ENCODE measurements around the gene MYCBPAP.

MYCBPAP gene

DNA sequence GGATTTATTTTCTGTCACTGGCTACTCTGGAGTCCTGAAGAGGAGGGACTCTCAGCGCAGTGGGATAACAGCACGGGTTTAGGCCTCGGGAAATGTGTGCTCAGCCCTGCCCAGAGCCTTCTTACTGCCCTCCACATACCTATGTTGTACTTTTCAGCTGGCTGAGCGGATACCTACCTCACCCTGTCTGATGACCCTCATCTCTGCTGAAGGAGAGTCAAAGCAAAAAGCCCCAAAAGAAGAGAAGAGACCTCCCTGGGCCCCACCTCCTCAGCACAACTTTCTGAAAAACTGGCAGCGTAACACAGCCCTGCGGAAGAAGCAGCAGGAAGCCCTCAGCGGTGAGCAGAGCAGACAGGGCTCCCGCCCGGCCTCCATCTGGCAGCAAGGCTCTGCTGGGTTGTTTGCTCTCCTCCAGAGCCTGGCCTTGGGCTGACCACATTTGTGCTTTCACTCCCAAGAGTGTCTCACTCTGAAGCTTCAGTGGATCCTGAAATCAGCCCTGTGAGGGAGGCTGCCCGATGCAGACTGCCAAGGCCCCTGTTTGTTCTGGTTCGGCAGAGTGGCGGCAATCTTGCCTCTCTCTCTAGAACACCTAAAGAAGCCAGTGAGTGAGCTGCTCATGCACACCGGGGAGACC lies 10.3 kb downstream of the MYCBPAP start:
- H3K36me3 ChIP-seq (ENCODE audit: control insufficient read depth, insufficient read depth, low read length), result no peaks in the 10 kb centered on the region
- no peak overlapping the region for H3K9ac ChIP-seq (ENCODE audit: low read length)
- H3K4me3 ChIP-seq (ENCODE audit: low read length), result no peak overlapping the region
- H3K27me3 ChIP-seq (ENCODE audit: control insufficient read depth, insufficient read depth, low read length), result no peaks in the 10 kb centered on the region
- H3K4me1 ChIP-seq (ENCODE audit: control insufficient read depth, insufficient read depth, low read length), result no peaks in the 10 kb centered on the region
- no peak overlapping the region for H3K27ac ChIP-seq (ENCODE audit: low read depth, low read length)

DNA sequence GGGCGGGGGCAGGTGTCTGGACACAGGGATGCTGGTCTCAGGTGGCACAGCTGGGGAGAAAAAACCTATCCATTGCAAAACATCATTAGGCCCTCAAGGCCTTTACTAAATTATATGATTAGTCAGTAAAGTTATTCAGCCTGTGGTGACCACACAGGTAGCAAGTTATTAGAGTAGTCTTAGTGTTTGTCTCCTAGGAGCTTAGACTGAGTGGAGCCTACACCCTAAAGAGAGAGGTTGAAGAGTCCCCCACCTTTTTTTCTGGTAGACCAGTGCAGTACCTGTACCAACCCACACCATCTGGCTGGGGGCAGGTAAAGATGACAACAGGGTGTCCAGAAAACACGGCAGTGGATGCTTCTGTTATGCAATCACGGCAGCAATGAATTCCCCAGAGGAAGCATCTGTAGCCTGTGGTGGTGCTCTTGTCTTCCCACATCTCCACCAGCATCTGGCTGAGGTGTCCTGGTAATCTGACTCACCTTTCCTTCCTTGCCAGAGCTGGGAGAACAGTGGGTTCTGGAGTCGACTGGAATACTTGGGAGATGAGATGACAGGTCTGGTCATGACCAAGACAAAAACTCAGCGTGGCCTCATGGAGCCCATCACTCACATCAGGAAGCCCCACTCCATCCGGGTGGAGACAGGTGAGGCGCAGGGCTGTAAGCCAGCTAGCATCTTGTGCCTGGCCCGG lies 11.0 kb downstream of the MYCBPAP start:
- no peak overlapping the region for H3K4me3 ChIP-seq (ENCODE audit: low read length)
- H3K27ac ChIP-seq (ENCODE audit: low read depth, low read length), result no peak overlapping the region
- no peaks in the 10 kb centered on the region for H3K4me1 ChIP-seq (ENCODE audit: control insufficient read depth, insufficient read depth, low read length)
- no peaks in the 10 kb centered on the region for H3K27me3 ChIP-seq (ENCODE audit: control insufficient read depth, insufficient read depth, low read length)
- no peak overlapping the region for H3K9ac ChIP-seq (ENCODE audit: low read length)
- no peaks in the 10 kb centered on the region for H3K36me3 ChIP-seq (ENCODE audit: control insufficient read depth, insufficient read depth, low read length)

DNA sequence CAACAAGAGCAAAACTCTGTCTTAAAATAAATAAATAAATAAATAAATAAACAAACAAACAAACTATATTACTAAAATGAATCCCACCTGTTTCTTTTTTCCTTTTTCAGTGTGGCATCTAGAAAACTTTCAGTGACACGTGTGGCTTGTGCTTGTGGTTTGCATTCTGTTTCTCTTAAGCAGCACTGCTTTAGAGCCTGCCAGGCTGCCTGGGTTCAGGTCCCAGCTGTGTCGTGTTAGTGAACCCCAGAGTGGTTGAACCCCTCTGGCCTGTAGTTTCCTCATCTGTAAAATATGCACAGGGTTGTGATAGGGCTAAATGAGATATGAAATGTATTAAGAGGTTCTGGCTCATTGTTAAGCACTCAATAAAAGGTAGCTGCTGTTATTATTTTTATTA lies 12.2 kb downstream of the MYCBPAP start:
- H3K36me3 ChIP-seq (ENCODE audit: control insufficient read depth, insufficient read depth, low read length), result no peaks in the 10 kb centered on the region
- H3K4me3 ChIP-seq (ENCODE audit: low read length), result no peak overlapping the region
- H3K4me1 ChIP-seq (ENCODE audit: control insufficient read depth, insufficient read depth, low read length), result no peaks in the 10 kb centered on the region
- H3K27me3 ChIP-seq (ENCODE audit: control insufficient read depth, insufficient read depth, low read length), result no peaks in the 10 kb centered on the region
- H3K9ac ChIP-seq (ENCODE audit: low read length), result no peak overlapping the region
- H3K27ac ChIP-seq (ENCODE audit: low read depth, low read length), result no peak overlapping the region

DNA sequence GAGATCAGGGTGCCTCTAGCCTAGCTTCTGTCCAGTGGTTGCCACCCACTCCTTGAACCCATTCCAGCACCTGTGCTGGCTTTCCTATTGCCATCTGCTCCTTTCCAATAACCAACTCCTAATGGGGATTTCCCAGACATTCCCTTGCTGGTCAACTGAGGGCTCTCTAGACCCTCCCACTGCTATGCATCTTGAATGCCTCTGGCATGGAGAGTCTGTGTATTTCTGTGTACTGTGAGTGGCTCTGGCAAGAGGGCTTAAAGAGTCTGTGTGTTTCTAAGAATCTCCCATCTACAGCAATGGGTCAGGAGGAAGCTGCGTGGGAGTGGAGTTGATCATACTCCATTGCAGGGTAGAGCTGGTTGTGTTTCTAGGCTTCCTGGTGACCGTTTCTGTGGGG lies 13.3 kb downstream of the MYCBPAP start:
- Histone ChIP-seq H3K4me3 (ENCODE audit: low read length) (no peak overlapping the region), H3K4me1 (ENCODE audit: control insufficient read depth, insufficient read depth, low read length) (no peaks in the 10 kb centered on the region), H3K27me3 (ENCODE audit: control insufficient read depth, insufficient read depth, low read length) (no peaks in the 10 kb centered on the region), H3K36me3 (ENCODE audit: control insufficient read depth, insufficient read depth, low read length) (no peaks in the 10 kb centered on the region), H3K27ac (ENCODE audit: low read depth, low read length) (no peak overlapping the region), H3K9ac (ENCODE audit: low read length) (no peak overlapping the region)

DNA sequence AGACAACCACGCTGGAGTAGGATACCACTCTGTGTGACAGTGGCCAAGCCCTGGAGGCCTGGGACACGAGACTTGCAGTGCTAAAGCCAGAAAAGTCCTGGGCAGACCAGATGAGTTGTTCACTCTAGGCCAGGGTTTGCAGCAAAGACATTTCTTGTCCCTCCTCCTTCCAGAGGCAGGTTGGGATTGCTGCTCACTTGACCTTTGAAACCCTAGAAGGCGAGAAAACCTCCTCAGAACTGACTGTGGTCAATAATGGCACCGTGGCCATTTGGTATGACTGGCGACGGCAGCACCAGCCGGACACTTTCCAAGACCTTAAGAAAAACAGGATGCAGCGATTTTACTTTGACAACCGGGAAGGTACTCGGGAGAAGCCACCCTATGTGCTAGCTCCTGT lies 14.5 kb downstream of the MYCBPAP start:
- Histone ChIP-seq H3K4me1 (ENCODE audit: control insufficient read depth, insufficient read depth, low read length) (no peaks in the 10 kb centered on the region), H3K27me3 (ENCODE audit: control insufficient read depth, insufficient read depth, low read length) (no peaks in the 10 kb centered on the region), H3K9ac (ENCODE audit: low read length) (no peak overlapping the region), H3K27ac (ENCODE audit: low read depth, low read length) (no peak overlapping the region), H3K4me3 (ENCODE audit: low read length) (no peak overlapping the region), H3K36me3 (ENCODE audit: control insufficient read depth, insufficient read depth, low read length) (no peaks in the 10 kb centered on the region)

DNA sequence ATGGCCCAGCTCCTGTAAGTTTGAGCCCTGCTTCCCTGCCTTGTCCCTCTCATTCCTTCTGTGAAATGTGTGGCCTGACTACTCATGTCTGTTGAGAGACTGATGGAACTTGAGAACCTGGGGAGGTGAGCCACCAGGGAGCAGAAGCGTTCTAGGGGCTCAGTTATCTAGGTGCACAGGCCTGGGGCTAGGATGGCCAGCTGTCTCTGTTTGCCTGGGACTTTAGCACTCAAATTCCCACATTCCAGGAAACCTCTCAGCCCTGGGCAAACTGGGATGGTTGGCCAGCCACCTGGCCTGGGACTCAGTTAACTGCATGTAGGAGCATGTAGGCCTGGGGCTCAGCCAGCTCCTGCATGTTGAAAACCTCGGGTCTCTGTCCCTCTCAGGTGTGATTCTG lies 15.0 kb downstream of the MYCBPAP start:
- no peak overlapping the region for H3K9ac ChIP-seq (ENCODE audit: low read length)
- no peak overlapping the region for H3K4me3 ChIP-seq (ENCODE audit: low read length)
- H3K4me1 ChIP-seq (ENCODE audit: control insufficient read depth, insufficient read depth, low read length), result no peaks in the 10 kb centered on the region

DNA sequence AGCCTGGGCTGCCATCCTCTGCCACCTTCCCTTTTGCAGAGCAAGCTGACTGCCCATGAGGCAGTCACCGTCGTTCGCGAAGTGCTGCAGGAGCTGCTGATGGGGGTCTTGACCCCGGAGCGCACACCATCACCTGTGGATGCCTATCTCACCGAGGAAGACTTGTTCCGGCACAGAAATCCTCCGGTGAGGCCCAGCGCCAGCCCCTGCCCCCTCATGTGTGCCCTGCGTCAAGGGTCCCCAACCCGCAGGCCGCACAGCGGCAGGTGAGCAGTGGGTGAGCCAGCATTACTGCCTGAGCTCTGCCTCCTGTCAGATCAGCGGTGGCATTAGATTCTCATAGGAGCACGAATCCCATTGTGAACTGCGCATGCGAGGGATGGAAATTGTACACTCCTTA lies 16.6 kb downstream of the MYCBPAP start:
- Histone ChIP-seq H3K27me3 (ENCODE audit: control insufficient read depth, insufficient read depth, low read length) (no peaks in the 10 kb centered on the region), H3K4me1 (ENCODE audit: control insufficient read depth, insufficient read depth, low read length) (no peaks in the 10 kb centered on the region), H3K27ac (ENCODE audit: low read depth, low read length) (no peak overlapping the region), H3K4me3 (ENCODE audit: low read length) (no peak overlapping the region), H3K36me3 (ENCODE audit: control insufficient read depth, insufficient read depth, low read length) (no peaks in the 10 kb centered on the region), H3K9ac (ENCODE audit: low read length) (no peak overlapping the region)

More for the DNA sequence above, 15.0 kb downstream of the MYCBPAP start:
- H3K36me3 ChIP-seq (ENCODE audit: control insufficient read depth, insufficient read depth, low read length), result no peaks in the 10 kb centered on the region
- H3K27ac ChIP-seq (ENCODE audit: low read depth, low read length), result no peak overlapping the region
- H3K27me3 ChIP-seq (ENCODE audit: control insufficient read depth, insufficient read depth, low read length), result no peaks in the 10 kb centered on the region

DNA sequence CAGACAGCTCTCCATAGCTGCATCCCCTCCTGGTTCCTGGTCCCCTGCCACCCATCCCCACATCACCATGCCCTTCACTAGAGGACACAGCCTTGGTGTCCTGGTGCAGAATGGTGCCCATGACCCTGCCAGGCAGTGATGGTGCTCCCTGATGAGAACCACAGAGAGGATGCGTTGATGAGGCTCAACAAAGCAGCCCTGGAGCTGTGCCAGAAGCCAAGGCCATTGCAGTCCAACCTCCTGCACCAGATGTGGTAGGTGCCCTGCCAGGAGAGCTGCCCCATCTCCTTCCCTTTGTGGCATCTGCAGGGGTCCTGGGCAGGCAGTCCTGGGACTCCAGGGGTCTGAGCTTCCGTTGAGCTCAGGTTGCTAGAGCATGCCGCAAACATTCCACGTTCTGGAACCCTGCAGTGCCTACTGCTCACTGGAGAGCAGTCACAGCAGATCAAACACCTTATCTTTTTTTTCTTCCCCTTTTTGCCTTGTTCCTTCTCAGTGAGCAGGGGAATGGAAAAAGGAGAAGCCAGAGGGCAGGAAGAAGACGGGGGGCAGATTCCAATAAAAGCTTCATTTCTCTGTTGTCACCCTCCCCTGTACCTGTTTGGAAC lies 19.0 kb downstream of the MYCBPAP start:
- H3K4me3 ChIP-seq (ENCODE audit: low read length), result no peak overlapping the region
- no peaks in the 10 kb centered on the region for H3K4me1 ChIP-seq (ENCODE audit: control insufficient read depth, insufficient read depth, low read length)
- H3K27me3 ChIP-seq (ENCODE audit: control insufficient read depth, insufficient read depth, low read length), result peaks cover 6% of the 10 kb centered on the region
- no peaks in the 10 kb centered on the region for H3K36me3 ChIP-seq (ENCODE audit: control insufficient read depth, insufficient read depth, low read length)
- no peak overlapping the region for H3K27ac ChIP-seq (ENCODE audit: low read depth, low read length)
- no peak overlapping the region for H3K9ac ChIP-seq (ENCODE audit: low read length)

DNA sequence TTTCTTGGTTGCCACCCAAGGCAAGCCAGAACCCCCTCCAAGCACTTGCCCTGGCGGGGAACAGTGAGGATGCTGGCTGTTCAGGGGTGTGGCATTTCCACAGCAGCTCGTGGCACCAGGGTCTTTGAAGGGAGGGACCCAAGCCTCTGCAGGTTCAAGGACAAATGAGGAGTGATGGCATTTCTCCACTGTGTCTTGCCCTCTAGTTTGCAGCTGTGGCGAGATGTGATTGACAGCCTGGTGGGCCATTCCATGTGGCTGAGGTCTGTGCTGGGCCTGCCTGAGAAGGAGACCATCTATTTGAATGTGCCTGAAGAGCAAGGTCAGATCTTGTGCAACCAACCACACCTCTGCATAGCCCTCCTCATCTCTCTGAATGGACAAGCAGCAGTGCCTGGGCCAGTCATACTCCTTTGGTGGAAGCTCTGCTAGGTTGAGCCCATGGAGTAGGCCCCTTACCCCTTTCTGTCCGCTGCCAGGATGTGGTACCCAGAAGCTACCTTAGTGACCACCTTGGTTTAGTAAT lies 19.8 kb downstream of the MYCBPAP start:
- H3K36me3 ChIP-seq (ENCODE audit: control insufficient read depth, insufficient read depth, low read length), result no peaks in the 10 kb centered on the region
- no peaks in the 10 kb centered on the region for H3K4me1 ChIP-seq (ENCODE audit: control insufficient read depth, insufficient read depth, low read length)
- H3K27me3 ChIP-seq (ENCODE audit: control insufficient read depth, insufficient read depth, low read length), result peaks cover 10% of the 10 kb centered on the region
- no peak overlapping the region for H3K27ac ChIP-seq (ENCODE audit: low read depth, low read length)
- no peak overlapping the region for H3K9ac ChIP-seq (ENCODE audit: low read length)
- H3K4me3 ChIP-seq (ENCODE audit: low read length), result no peak overlapping the region

DNA sequence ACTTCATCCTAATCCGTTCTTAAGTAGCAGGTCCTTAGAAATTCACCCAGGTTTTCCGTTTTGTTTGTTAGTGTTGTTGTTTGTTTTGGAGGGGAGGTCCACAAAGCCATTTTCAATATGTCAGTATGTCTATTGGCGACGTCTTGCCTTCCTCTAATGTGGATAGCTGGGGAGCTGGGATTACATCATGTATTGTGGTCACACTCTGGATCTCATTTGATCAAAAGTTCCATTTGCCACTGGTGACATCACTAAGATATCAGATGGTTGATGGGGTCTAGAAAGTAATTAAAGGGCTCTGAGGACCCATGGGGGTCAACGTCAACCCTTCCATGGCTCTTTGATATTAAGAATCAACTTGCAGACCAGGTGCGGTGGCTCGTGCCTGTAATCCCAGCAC lies 21.6 kb downstream of the MYCBPAP start:
- Histone ChIP-seq H3K36me3 (ENCODE audit: control insufficient read depth, insufficient read depth, low read length) (no peaks in the 10 kb centered on the region), H3K4me3 (ENCODE audit: low read length) (no peak overlapping the region), H3K27me3 (ENCODE audit: control insufficient read depth, insufficient read depth, low read length) (peaks cover 17% of the 10 kb centered on the region), H3K9ac (ENCODE audit: low read length) (no peak overlapping the region), H3K27ac (ENCODE audit: low read depth, low read length) (no peak overlapping the region), H3K4me1 (ENCODE audit: control insufficient read depth, insufficient read depth, low read length) (peaks cover 5% of the 10 kb centered on the region)

DNA sequence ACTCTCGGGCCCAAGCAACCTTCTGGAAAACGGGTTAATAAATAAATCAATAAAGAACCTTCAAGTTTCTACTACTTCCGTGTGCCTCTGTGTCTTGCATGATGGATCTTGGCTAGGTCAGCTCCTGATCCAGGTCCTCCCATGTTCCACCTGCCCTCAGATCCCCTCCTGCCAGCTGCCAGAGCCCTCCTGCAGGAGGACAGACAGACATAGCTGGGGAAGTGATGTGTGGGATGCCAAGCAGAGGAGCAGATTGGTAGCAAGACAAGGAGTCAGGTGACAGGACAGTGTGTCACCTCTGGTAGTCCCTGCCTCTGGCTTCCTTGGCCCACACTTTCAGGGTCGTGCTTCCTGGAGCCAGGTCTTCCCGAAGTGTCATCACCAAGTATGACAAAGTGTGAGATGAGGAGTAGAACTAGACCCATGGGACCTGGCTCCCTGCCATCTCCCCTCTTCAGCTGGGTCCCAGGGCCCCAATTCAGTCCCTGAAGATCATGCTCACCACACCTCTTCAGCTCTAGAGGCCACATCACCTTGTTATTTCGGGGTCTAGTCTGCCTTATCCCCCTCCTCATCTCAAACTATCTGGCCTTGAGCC lies 23.3 kb downstream of the MYCBPAP start:
- Histone ChIP-seq H3K27ac (ENCODE audit: low read depth, low read length) (no peak overlapping the region), H3K9ac (ENCODE audit: low read length) (no peak overlapping the region), H3K36me3 (ENCODE audit: control insufficient read depth, insufficient read depth, low read length) (no peaks in the 10 kb centered on the region), H3K27me3 (ENCODE audit: control insufficient read depth, insufficient read depth, low read length) (peaks cover 17% of the 10 kb centered on the region), H3K4me1 (ENCODE audit: control insufficient read depth, insufficient read depth, low read length) (peaks cover 5% of the 10 kb centered on the region), H3K4me3 (ENCODE audit: low read length) (no peak overlapping the region)

DNA sequence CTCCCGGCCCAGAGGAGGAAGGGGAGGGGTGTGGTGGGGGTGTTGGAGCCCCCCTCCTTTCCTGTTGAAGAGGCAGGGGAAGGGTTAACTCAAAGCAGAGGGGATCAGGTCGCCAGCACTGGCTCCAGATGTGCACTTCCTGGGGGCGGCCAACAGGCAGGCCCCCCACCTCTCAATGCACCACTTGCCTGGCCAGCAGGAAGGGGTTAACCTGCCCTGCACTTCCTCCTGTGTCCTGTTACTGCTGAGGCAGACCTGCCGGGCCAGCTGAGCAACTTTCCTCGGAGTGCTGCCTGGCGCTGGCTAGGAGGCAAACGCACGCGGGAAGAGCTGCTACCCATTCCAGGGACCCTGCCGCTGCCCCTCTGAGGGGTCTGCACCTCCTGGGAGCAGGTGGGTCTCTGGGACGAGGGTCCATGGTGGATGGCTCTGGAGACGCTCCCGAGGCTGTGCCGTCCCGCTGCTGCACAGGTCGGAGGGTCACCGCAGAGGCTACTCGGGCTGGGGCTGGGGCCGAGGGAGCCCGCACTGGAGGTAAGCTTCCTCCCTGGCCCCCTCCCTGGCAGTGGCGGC lies 24.3 kb downstream of the MYCBPAP start, which contains the start of gene EPN3:
Gene EPN3 (plus strand): TSS at position 284 of the 573 bp plus-strand sequence. CDS start 3,822 bp downstream, outside the sequence.
- H3K27me3 ChIP-seq (ENCODE audit: control insufficient read depth, insufficient read depth, low read length), result peaks cover 17% of the 10 kb centered on the region

More for the DNA sequence above, 24.3 kb downstream of the MYCBPAP start, which contains the start of gene EPN3:
- H3K36me3 ChIP-seq (ENCODE audit: control insufficient read depth, insufficient read depth, low read length), result no peaks in the 10 kb centered on the region
- no peak within 1 kb of the TSS for H3K9ac ChIP-seq (ENCODE audit: low read length)
- H3K27ac ChIP-seq (ENCODE audit: low read depth, low read length), result no peak within 1 kb of the TSS
- peak within 1 kb of the TSS; percentile 56 for H3K4me3 ChIP-seq (ENCODE audit: low read length)
- peaks cover 5% of the 10 kb centered on the region for H3K4me1 ChIP-seq (ENCODE audit: control insufficient read depth, insufficient read depth, low read length)
